IMR-90 (cell line): ENCODE measurements around the gene EFCC1. TPM values are rescaled to one million over a fixed set of nuclear protein-coding genes. Genes with fewer than 3 reads are reported as not detected.

Source experiments
- ATAC-seq: fragments of 200-7000 bp; cut with Tn5 transposase; 2 replicates; pipeline ENCODE4 v1.9.1; 2020; ENCODE audit warnings: low read depth, mild to moderate bottlenecking, moderate library complexity
- BruUV-seq: library from RNA; stranded (reverse); fragments of 400-500 nt; replicated peaks from 2 replicates; lab custom pipeline; 2021; lab: Mats Ljungman, UMichigan
- CTCF ChIA-PET: fragments of 300-600 bp; formaldehyde crosslinking; extraction: SDS; loops from one replicate; lab custom pipeline; 2021; ENCODE audit warnings: antibody characterized with exemption; lab: Yijun Ruan, JAX
- POLR2A ChIA-PET: fragments of 300-600 bp; sonication (Branson Sonifier 250); formaldehyde crosslinking; loops from one replicate; lab custom pipeline; 2022; ENCODE audit warnings: antibody characterized with exemption; ENCODE audit not compliant: unreplicated experiment; lab: Charles Lee
- DNase-seq: peaks from one replicate; pipeline ENCODE4 v3.0.0; 2013
- H2AFZ ChIP-seq: replicated peaks from 2 replicates; pipeline ENCODE3; 2013; ENCODE audit warnings: low read length, mild to moderate bottlenecking; ENCODE audit not compliant: poor library complexity
- H2AK5ac ChIP-seq: 2 replicates; pipeline ENCODE4 v1.6.1; 2013; ENCODE audit warnings: low read depth, low read length, inconsistent platforms
- H2AK9ac ChIP-seq: replicated peaks from 2 replicates; pipeline ENCODE3; 2013; ENCODE audit warnings: mild to moderate bottlenecking, low read depth, low read length, moderate library complexity; ENCODE audit not compliant: poor library complexity
- H2BK120ac ChIP-seq: 2 replicates; pipeline ENCODE4 v1.6.1; 2013; ENCODE audit warnings: low read depth, low read length, inconsistent platforms
- H2BK15ac ChIP-seq: 3 replicates; pipeline ENCODE4 v1.6.1; 2013; ENCODE audit warnings: low read depth, low read length, inconsistent platforms
- H2BK20ac ChIP-seq: 2 replicates; pipeline ENCODE4 v1.6.1; 2013; ENCODE audit warnings: low read depth, mild to moderate bottlenecking, inconsistent platforms, low read length, moderate library complexity
- H2BK5ac ChIP-seq: 2 replicates; pipeline ENCODE4 v1.6.1; 2013; ENCODE audit warnings: mild to moderate bottlenecking, low read depth, low read length, inconsistent platforms; ENCODE audit not compliant: poor library complexity, severe bottlenecking
- H3K14ac ChIP-seq: replicated peaks from 2 replicates; pipeline ENCODE4 v1.6.1; 2013; ENCODE audit warnings: low read depth, low read length, inconsistent platforms
- H3K18ac ChIP-seq: 2 replicates; pipeline ENCODE4 v1.6.1; 2013; ENCODE audit warnings: low read depth, low read length, control low read depth
- H3K23ac ChIP-seq: 2 replicates; pipeline ENCODE4 v1.6.1; 2013; ENCODE audit warnings: low read depth, low read length, inconsistent platforms
- H3K27ac ChIP-seq: 2 replicates; pipeline ENCODE4 v1.5.1; 2013; ENCODE audit warnings: mild to moderate bottlenecking, control low read depth, low read length; ENCODE audit not compliant: insufficient read depth
- H3K27me3 ChIP-seq: 2 replicates; pipeline ENCODE4 v1.6.1; 2013; ENCODE audit warnings: low read length; ENCODE audit not compliant: control insufficient read depth, insufficient read depth
- H3K36me3 ChIP-seq: 2 replicates; pipeline ENCODE4 v1.6.1; 2013; ENCODE audit warnings: low read length, mixed read lengths; ENCODE audit not compliant: control insufficient read depth, insufficient read depth
- H3K4ac ChIP-seq: 2 replicates; pipeline ENCODE4 v1.6.1; 2013; ENCODE audit warnings: low read depth, low read length, inconsistent platforms
- H3K4me1 ChIP-seq: 2 replicates; pipeline ENCODE4 v1.6.1; 2013; ENCODE audit warnings: low read length, mixed read lengths; ENCODE audit not compliant: control insufficient read depth, insufficient read depth
- H3K4me2 ChIP-seq: 2 replicates; pipeline ENCODE4 v1.6.1; 2013; ENCODE audit warnings: low read depth, mild to moderate bottlenecking, control low read depth, low read length, moderate library complexity
- H3K4me3 ChIP-seq: 2 replicates; pipeline ENCODE4 v1.5.1; 2013; ENCODE audit warnings: low read depth, mild to moderate bottlenecking, control low read depth, low read length, moderate library complexity; ENCODE audit not compliant: insufficient read depth
- H3K56ac ChIP-seq: 2 replicates; pipeline ENCODE4 v1.6.1; 2013; ENCODE audit warnings: low read length, inconsistent platforms; ENCODE audit not compliant: insufficient read depth; ENCODE audit errors: extremely low read depth
- H3K79me1 ChIP-seq, 2 experiments: 2 replicates each; pipeline ENCODE4 v1.6.1; 2013; ENCODE audit warnings: low read length in 2 of 2, inconsistent platforms in 1 of 2, low read depth in 1 of 2
- H3K9ac ChIP-seq: 2 replicates; pipeline ENCODE4 v1.6.1; 2013; ENCODE audit warnings: low read depth, low read length, control low read depth
- H3K9me1 ChIP-seq: 2 replicates; pipeline ENCODE4 v1.6.1; 2013; ENCODE audit warnings: low read length, inconsistent platforms; ENCODE audit not compliant: insufficient read depth
- H3K9me3 ChIP-seq: 2 replicates; pipeline ENCODE4 v1.6.1; 2013; ENCODE audit warnings: low read length; ENCODE audit not compliant: control insufficient read depth, insufficient read depth
- H4K20me1 ChIP-seq: 2 replicates; pipeline ENCODE4 v1.6.1; 2013; ENCODE audit warnings: low read length, inconsistent platforms; ENCODE audit not compliant: insufficient read depth
- H4K5ac ChIP-seq: 2 replicates; pipeline ENCODE4 v1.6.1; 2013; ENCODE audit warnings: mild to moderate bottlenecking, low read depth, low read length, control low read depth
- H4K8ac ChIP-seq, 2 experiments: 2 replicates each; pipeline ENCODE4 v1.6.1; 2013; ENCODE audit warnings: low read depth in 2 of 2, low read length in 2 of 2, control low read depth in 1 of 2, inconsistent platforms in 1 of 2
- H4K91ac ChIP-seq: 2 replicates; pipeline ENCODE4 v1.6.1; 2013; ENCODE audit warnings: low read depth, low read length, inconsistent platforms; ENCODE audit not compliant: insufficient read depth
- BHLHE40 ChIP-seq: fragments of 150-350 bp; IDR thresholded peaks from 2 replicates; pipeline ENCODE4 v1.6.1; 2016; ENCODE audit warnings: mild to moderate bottlenecking, low read depth, low read length
- CEBPB ChIP-seq: IDR thresholded peaks from 2 replicates; pipeline ENCODE4 v1.6.1; 2012; ENCODE audit warnings: low read depth, low read length, improper control_type of control experiment
- CTCF ChIP-seq: conservative IDR thresholded peaks from 2 replicates; pipeline ENCODE4 v1.5.1; 2012; ENCODE audit warnings: mild to moderate bottlenecking, low read depth, low read length, improper control_type of control experiment
- ELK1 ChIP-seq: fragments of 150-350 bp; IDR thresholded peaks from 2 replicates; pipeline ENCODE4 v1.6.1; 2016; ENCODE audit warnings: low read depth, mild to moderate bottlenecking, low read length, moderate library complexity, borderline replicate concordance
- FOS ChIP-seq: fragments of 150-350 bp; IDR thresholded peaks from 2 replicates; pipeline ENCODE4 v1.6.1; 2016; ENCODE audit warnings: low read depth, low read length
- MAFK ChIP-seq: IDR thresholded peaks from 2 replicates; pipeline ENCODE4 v1.6.1; 2012; ENCODE audit warnings: low read depth, low read length, improper control_type of control experiment
- MXI1 ChIP-seq: IDR thresholded peaks from 2 replicates; pipeline ENCODE4 v1.6.1; 2012; ENCODE audit warnings: low read depth, mild to moderate bottlenecking, low read length, moderate library complexity, borderline replicate concordance
- NFE2L2 ChIP-seq: fragments of 150-350 bp; IDR thresholded peaks from 2 replicates; pipeline ENCODE4 v1.6.1; 2016; ENCODE audit warnings: low read depth, mild to moderate bottlenecking, low read length
- POLR2A ChIP-seq: IDR thresholded peaks from 2 replicates; pipeline ENCODE4 v1.6.1; 2012; ENCODE audit warnings: mild to moderate bottlenecking, low read depth, low read length
- RAD21 ChIP-seq: IDR thresholded peaks from 2 replicates; pipeline ENCODE4 v1.6.1; 2012; ENCODE audit warnings: low read length, improper control_type of control experiment
- RCOR1 ChIP-seq: IDR thresholded peaks from 2 replicates; pipeline ENCODE4 v1.6.1; 2012; ENCODE audit warnings: mild to moderate bottlenecking, low read length, improper control_type of control experiment; ENCODE audit not compliant: insufficient replicate concordance
- RFX5 ChIP-seq: IDR thresholded peaks from 2 replicates; pipeline ENCODE4 v1.8.0; 2012; ENCODE audit warnings: low read depth, mild to moderate bottlenecking, low read length, moderate library complexity
- SMC3 ChIP-seq: fragments of 150-350 bp; IDR thresholded peaks from 2 replicates; pipeline ENCODE4 v1.6.1; 2016; ENCODE audit warnings: low read depth, mild to moderate bottlenecking, antibody characterized with exemption, low read length, moderate library complexity
- USF2 ChIP-seq: fragments of 150-350 bp; IDR thresholded peaks from 2 replicates; pipeline ENCODE4 v1.6.1; 2017; ENCODE audit warnings: mild to moderate bottlenecking, antibody characterized with exemption, low read length, low read depth
- WGBS, 2 experiments: methylation state at CpG; one replicate each; pipeline versions ENCODE4 v1.1.5 to v1.1.7; 2013; ENCODE audit warnings: missing lambda C conversion rate in 2 of 2; ENCODE audit not compliant: insufficient read length in 1 of 2; ENCODE audit errors: extremely low coverage in 2 of 2; 5-methylcytosine and 5-hydroxymethylcytosine counted together
- dilution Hi-C: fragments of 300-500 bp; cut with HindIII; formaldehyde crosslinking; loops from one replicate; pipeline ENCODE4 v1.14.3; 2018; ENCODE audit warnings: low sequenced_read_pairs; ENCODE audit not compliant: unreplicated experiment
- in situ Hi-C: fragments of 300-500 bp; cut with MboI; formaldehyde crosslinking; loops from 3 replicates; pipeline ENCODE4 v1.14.3; 2019; ENCODE audit warnings: low sequenced_read_pairs, inconsistent platforms, mixed read lengths
- intact Hi-C: fragments of 100-400 bp; cut with micrococcal nuclease; formaldehyde crosslinking; loops from 2 replicates; pipeline ENCODE4 v1.10.0; 2022
- polyA plus RNA-seq, 3 experiments: library from polyadenylated mRNA; depleted of rRNA; stranded (reverse); fragments of >200 nt; gene quantifications; 2 replicates each; pipeline ENCODE4 v1.2.3, GENCODE V29; 2012; ENCODE audit warnings: low replicate concordance in 1 of 3
- total RNA-seq: library from RNA; depleted of rRNA; stranded (reverse); fragments of >200 nt; gene quantifications from 2 replicates; pipeline ENCODE4 v1.2.3, GENCODE V29; 2012

EFCC1 gene
- total and polyA plus RNA-seq, 2 of the 4 experiments (the other 2 are of a cell fraction): not detected

GRCh38 chr3:129070086-129070885 lies 69.2 kb downstream of the EFCC1 start:
- Histone ChIP-seq H2BK120ac (no peak overlapping the region), H3K18ac (no peak overlapping the region), H2AK9ac (no peak overlapping the region), H3K4me2 (no peak overlapping the region), H4K20me1 (no peaks in the 10 kb centered on the region), H3K9me1 (no peaks in the 10 kb centered on the region), H2AFZ (no peak overlapping the region), H3K4me1 (no peaks in the 10 kb centered on the region; the same call in 1 of the 2 replicates), H4K8ac (no peak overlapping the region), H4K5ac (no peak overlapping the region), H4K91ac (no peak overlapping the region), H3K23ac (no peak overlapping the region), H3K9ac (no peak overlapping the region), H2BK20ac (no peak overlapping the region), H3K56ac (no peak overlapping the region), H3K14ac (no peak overlapping the region), H2AK5ac (no peak overlapping the region), H2BK5ac (no peak overlapping the region), H3K79me1 (no peaks in the 10 kb centered on the region), H2BK15ac (no peak overlapping the region), H3K27me3 (peaks cover 22% of the 10 kb centered on the region), H3K9me3 (peaks cover 7% of the 10 kb centered on the region), H3K36me3 (no peaks in the 10 kb centered on the region), H3K4ac (no peak overlapping the region), H3K27ac (no peak overlapping the region), H3K4me3 (no peak overlapping the region)
- dilution Hi-C loops: no loop called here
- POLR2A ChIA-PET: no interaction called here
- BruUV-seq: no TSS peak
- CTCF ChIA-PET: interaction anchor here (1.2 kb wide), 1 partner anchor 10 kb away, joined by 3 read pairs; the partner anchor contains the start of gene GP9
- TF ChIP-seq CTCF: no peak
- no peak for TF ChIP-seq FOS
- TF ChIP-seq POLR2A: no peak
- no peak for TF ChIP-seq RAD21
- TF ChIP-seq CEBPB: no peak
- TF ChIP-seq RFX5: no peak
- TF ChIP-seq MXI1: no peak
- no peak for TF ChIP-seq USF2
- no peak for TF ChIP-seq SMC3
- TF ChIP-seq ELK1: no peak
- no peak for TF ChIP-seq NFE2L2
- no peak for TF ChIP-seq BHLHE40
- no peak for TF ChIP-seq RCOR1
- no peak for TF ChIP-seq MAFK
- ATAC-seq: no peak
- DNase-seq: no peak
- intact Hi-C loops: no loop called here
- in situ Hi-C loops: no loop called here
- 80% methylated on average over 1 of the region's 8 CpGs; no CpG with 5 or more reads in 1 of the 2 experiments for WGBS, 2 experiments
